Measurements from ENCODE around the gene ZYX. TPM values are rescaled to one million over a fixed set of nuclear protein-coding genes. Genes with fewer than 3 reads are reported as not detected.
A peak's percentile ranks its signal among the peaks of the same experiment; 100 is the strongest.

The ZYX gene
- total RNA-seq, 6 experiments from 2014 or later, result 491 to 576 (median 546) TPM

DNA sequence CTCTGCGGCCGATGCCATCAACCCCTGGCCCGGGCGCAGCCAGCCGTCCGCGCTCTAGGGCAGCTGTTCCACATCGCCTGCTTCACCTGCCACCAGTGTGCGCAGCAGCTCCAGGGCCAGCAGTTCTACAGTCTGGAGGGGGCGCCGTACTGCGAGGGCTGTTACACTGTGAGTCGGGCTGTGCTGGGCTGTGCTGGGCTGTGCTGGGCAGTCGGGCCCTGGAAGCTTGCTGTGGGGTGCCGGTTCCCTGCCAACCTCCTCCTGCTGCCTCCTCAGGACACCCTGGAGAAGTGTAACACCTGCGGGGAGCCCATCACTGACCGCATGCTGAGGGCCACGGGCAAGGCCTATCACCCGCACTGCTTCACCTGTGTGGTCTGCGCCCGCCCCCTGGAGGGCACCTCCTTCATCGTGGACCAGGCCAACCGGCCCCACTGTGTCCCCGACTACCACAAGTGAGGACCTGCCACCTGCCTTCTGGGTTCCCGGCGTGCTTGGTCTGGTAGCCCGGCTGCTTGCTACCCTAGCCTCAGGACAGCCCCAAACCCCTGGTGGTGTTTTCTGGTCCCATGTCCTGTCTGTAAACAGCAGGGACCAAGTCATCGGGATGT lies 7.5 kb downstream of the ZYX start:
- Mint-ChIP-seq H3K4me3 (0 out of 2 replicates have a peak overlapping the region, but pooled peaks have one; percentile 67), H3K36me3 (ENCODE audit: low read depth) (peaks cover 29% of the 10 kb centered on the region), H3K9me3 (peaks cover under 1% of the 10 kb centered on the region; the same call in 1 of the 2 replicates), H3K27me3 (ENCODE audit: insufficient read depth) (peaks cover 22% of the 10 kb centered on the region), H3K27ac (peak overlapping the region; percentile 73; the same call in 1 of the 2 replicates), H3K4me1 (ENCODE audit: low read depth) (peaks cover 53% of the 10 kb centered on the region)
- peak; percentile 52 for TF ChIP-seq CTCF (IDR thresholded peaks at IDR 0.05)
- no peak for DNase-seq

DNA sequence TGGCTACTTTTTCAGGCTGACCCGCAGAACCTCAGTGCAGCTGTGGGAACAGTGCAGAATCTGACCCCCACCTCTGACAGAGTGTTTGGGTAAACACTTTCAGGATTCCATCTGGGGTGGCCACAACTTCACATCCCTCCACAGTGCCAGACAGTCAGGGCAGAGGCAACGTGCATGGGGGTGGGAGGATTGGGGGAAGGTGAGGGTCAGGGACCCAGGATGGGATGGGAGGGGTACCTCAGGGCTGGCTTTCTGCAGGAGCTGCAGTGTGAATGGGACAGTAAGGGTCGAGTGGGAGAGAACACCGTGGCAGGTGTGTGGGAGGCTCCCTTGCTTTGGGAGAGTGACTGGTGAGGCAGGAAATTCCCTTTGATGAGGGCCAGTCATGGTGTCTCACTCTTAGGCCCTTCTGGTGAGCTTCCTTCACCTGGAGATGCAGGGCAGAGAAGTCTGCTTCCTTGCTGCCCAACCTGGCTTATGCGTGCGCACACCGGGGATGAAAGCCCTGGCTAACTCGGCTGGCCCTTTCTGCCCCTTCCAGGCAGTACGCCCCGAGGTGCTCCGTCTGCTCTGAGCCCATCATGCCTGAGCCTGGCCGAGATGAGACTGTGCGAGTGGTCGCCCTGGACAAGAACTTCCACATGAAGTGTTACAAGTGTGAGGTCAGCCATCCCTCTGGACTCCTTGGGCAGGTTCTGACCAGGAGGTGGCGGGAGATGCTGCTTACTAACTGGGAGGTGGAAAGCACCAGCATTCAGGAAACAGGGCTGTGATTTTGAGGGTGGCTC lies 8.4 kb downstream of the ZYX start:
- Mint-ChIP-seq H3K4me3 (peak overlapping the region; percentile 67), H3K9me3 (peaks cover 5% of the 10 kb centered on the region; the same call in 1 of the 2 replicates), H3K36me3 (ENCODE audit: low read depth) (peaks cover 29% of the 10 kb centered on the region), H3K4me1 (ENCODE audit: low read depth) (peaks cover 59% of the 10 kb centered on the region), H3K27me3 (ENCODE audit: insufficient read depth) (peaks cover 24% of the 10 kb centered on the region), H3K27ac (peak overlapping the region; percentile 73)
- DNase-seq, result no peak
- peak; percentile 46 for TF ChIP-seq CTCF (IDR thresholded peaks at IDR 0.05)

- no peak for DNase-seq
- Mint-ChIP-seq H3K27me3 (ENCODE audit: insufficient read depth) (peaks cover 28% of the 10 kb centered on the region), H3K9me3 (peaks cover 5% of the 10 kb centered on the region; the same call in 1 of the 2 replicates), H3K4me1 (ENCODE audit: low read depth) (peaks cover 59% of the 10 kb centered on the region), H3K36me3 (ENCODE audit: low read depth) (peaks cover 29% of the 10 kb centered on the region), H3K27ac (peak overlapping the region; percentile 73), H3K4me3 (peak overlapping the region; percentile 67)
- no peak for TF ChIP-seq CTCF (IDR thresholded peaks at IDR 0.05)
These were observed 9.1 kb downstream of the ZYX start for GRCh38 chr7:143390104-143390772.

DNA sequence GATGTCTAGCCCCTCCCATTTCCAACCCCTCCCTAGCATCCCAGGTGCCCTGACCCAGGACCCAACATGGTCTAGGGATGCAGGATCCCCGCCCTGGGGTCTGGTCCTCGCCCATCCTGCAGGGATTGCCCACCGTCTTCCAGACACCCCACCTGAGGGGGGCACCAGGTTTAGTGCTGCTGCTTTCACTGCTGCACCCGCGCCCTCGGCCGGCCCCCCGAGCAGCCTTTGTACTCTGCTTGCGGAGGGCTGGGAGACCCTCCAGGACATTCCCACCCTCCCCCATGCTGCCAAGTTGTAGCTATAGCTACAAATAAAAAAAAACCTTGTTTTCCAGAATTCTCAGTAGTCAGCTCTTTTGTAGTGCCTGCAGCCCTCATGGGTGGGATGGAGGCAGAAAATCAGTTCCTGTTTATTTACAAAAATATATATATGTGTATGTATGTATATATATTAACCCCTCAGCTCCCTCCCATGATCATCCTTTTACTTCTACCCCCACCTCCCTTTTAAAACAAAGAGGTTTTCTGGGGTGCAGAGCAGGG lies 9.7 kb downstream of the ZYX start:
- Mint-ChIP-seq H3K4me1 (ENCODE audit: low read depth) (peaks cover 59% of the 10 kb centered on the region), H3K27ac (peak overlapping the region; percentile 85), H3K36me3 (ENCODE audit: low read depth) (peaks cover 29% of the 10 kb centered on the region), H3K9me3 (peaks cover 5% of the 10 kb centered on the region; the same call in 1 of the 2 replicates), H3K27me3 (ENCODE audit: insufficient read depth) (peaks cover 30% of the 10 kb centered on the region), H3K4me3 (peak overlapping the region; percentile 67)
- no peak for DNase-seq
- TF ChIP-seq CTCF (IDR thresholded peaks at IDR 0.05), result no peak
